ENCODE results near the gene HIGD1A. TPM values are rescaled to one million over a fixed set of nuclear protein-coding genes. Genes with fewer than 3 reads are reported as not detected.

The HIGD1A gene
- total and polyA plus RNA-seq, 2 of the 8 experiments (the other 6 are each of a cell fraction or from before 2014, with no cell fraction given), result 67.3 to 95.4 TPM

GRCh38 chr3:42802876-42803413 is 1.3 kb downstream of the HIGD1A start:
- Histone ChIP-seq H2BK120ac (replicated peaks; ENCODE audit: low read depth, low read length) (no peak overlapping the region), H4K8ac (ENCODE audit: extremely low read depth, insufficient read depth, low read length) (no peak overlapping the region), H2BK5ac (ENCODE audit: low read depth, low read length) (peak overlapping the region; percentile 91; the same call in 1 of the 2 replicates), H3K4ac (replicated peaks; ENCODE audit: insufficient read length, low read depth, low read length) (no peak overlapping the region), H2AFZ (ENCODE audit: low read length) (no peak overlapping the region), H2AK5ac (ENCODE audit: low read depth, low read length) (no peak overlapping the region), H3K79me1 (ENCODE audit: low read depth, low read length) (no peaks in the 10 kb centered on the region; the same call in 1 of the 2 replicates), H2BK12ac (ENCODE audit: low read depth, low read length) (no peak overlapping the region; the same call in 1 of the 2 replicates), H2BK20ac (ENCODE audit: low read length) (no peak overlapping the region), H3K23me2 (ENCODE audit: low read depth, low read length) (peaks cover 10% of the 10 kb centered on the region; the same call in 1 of the 2 replicates), H3K18ac (ENCODE audit: extremely low read depth, low read length) (no peak overlapping the region), H3K4me2 (ENCODE audit: insufficient read depth in 1 of 2, low read depth in 2 of 2, low read length in 2 of 2) (peak overlapping the region; percentile 80 to 99), H4K20me1 (replicated peaks in 1 of 2; ENCODE audit: control insufficient read depth in 1 of 2, insufficient read depth in 2 of 2, low read length in 2 of 2) (no peaks in the 10 kb centered on the region), H3K9ac (replicated peaks in 1 of 4; ENCODE audit: extremely low read depth in 1 of 4, low read depth in 3 of 4, low read length in 3 of 4) (peak overlapping the region; percentile 83 to 96 (median 91); a peak in 6 of 7 replicates), H3K36me3 (ENCODE audit: control insufficient read depth in 2 of 4, insufficient read depth in 4 of 4, low read length in 3 of 4) (no peaks in the 10 kb centered on the region; a peak in 1 of 8 replicates), H3K14ac (ENCODE audit: insufficient read length) (no peak overlapping the region), H3K23ac (ENCODE audit: insufficient read length) (no peak overlapping the region), H4K5ac (ENCODE audit: insufficient read length, low read depth, low read length) (peak overlapping the region; percentile 20), H3K4me3 (ENCODE audit: extremely low read depth in 1 of 4, insufficient read depth in 2 of 4, low read depth in 3 of 4, low read length in 4 of 4) (peak overlapping the region; percentile 85 to 96 (median 88)), H3K9me3 (ENCODE audit: insufficient read depth in 2 of 2, low read depth in 1 of 2, low read length in 1 of 2) (no peaks in the 10 kb centered on the region), H3K56ac (replicated peaks; ENCODE audit: insufficient read length, low read depth, low read length) (no peak overlapping the region), H4K91ac (replicated peaks; ENCODE audit: insufficient read length, low read length) (peak overlapping the region; percentile 12), H2BK15ac (ENCODE audit: low read length) (no peak overlapping the region), H3K4me1 (replicated peaks in 1 of 4; ENCODE audit: control insufficient read depth in 3 of 4, insufficient read depth in 4 of 4, low read length in 3 of 4) (peaks cover 0 to 8% (median 4%) of the 10 kb centered on the region in 4 experiments; a peak in 4 of 7 replicates), H3K27me3 (replicated peaks in 1 of 4; ENCODE audit: control insufficient read depth in 3 of 4, extremely low read depth in 1 of 4, insufficient read depth in 3 of 4, low read length in 3 of 4) (peaks cover 0 to 9% (median 5%) of the 10 kb centered on the region in 4 experiments; a peak in 3 of 7 replicates), H3K79me2 (ENCODE audit: control insufficient read depth in 1 of 2, insufficient read depth in 2 of 2, low read length in 2 of 2) (peaks cover 0 to 44% of the 10 kb centered on the region in 2 experiments; a peak in 3 of 4 replicates), H3K27ac (ENCODE audit: low read depth, low read length) (0 out of 2 replicates have a peak overlapping the region, but pooled peaks have one; percentile 30)
- ChIA-PET CTCF (ENCODE audit: partially characterized antibody) (interaction anchor here (0.7 to 1.5 kb wide), 6 partner anchors 8 to 553 kb away, joined by 3 to 7 read pairs (median 4); no protein-coding TSS in a partner anchor), POLR2A (ENCODE audit: partially characterized antibody) (interaction anchor here (0.8 to 3.3 kb wide), 8 partner anchors 9 to 53 kb away, joined by 4 to 19 read pairs (median 10); no protein-coding TSS in a partner anchor)
- FAIRE-seq, result peak; percentile 50
- no peak for DNase-seq (ENCODE audit: low read depth in 1 of 2, low spot score in 2 of 2)
- TF ChIP-seq TBP (IDR thresholded peaks at IDR 0.05; ENCODE audit: low read depth, low read length) (no peak), MAX (IDR thresholded peaks at IDR 0.05) (no peak; the same call in 1 of the 2 replicates), TAF1 (IDR thresholded peaks at IDR 0.05; ENCODE audit: low read depth, low read length) (0 out of 2 replicates have a peak, but pooled peaks have one; percentile 60), EZH2 (IDR thresholded peaks at IDR 0.05; ENCODE audit: low read depth, low read length, severe bottlenecking) (no peak), BCL11A (IDR thresholded peaks at IDR 0.05; ENCODE audit: low read depth in 2 of 2, low read length in 2 of 2) (no peak), E2F6 (IDR thresholded peaks at IDR 0.05) (peak; percentile 40; the same call in 1 of the 2 replicates), POU5F1 (IDR thresholded peaks at IDR 0.05; ENCODE audit: low read depth, low read length) (no peak), CREB1 (IDR thresholded peaks at IDR 0.05) (no peak), CEBPB (IDR thresholded peaks at IDR 0.05; ENCODE audit: low read depth, low read length) (no peak)
- 60% methylated on average over 11 of the region's 11 CpGs; no CpG with 5 or more reads in 1 of the 2 experiments for WGBS, 2 experiments (ENCODE audit: extremely low coverage in 1 of 2, insufficient coverage in 1 of 2, insufficient read length in 1 of 2, insufficient replicate concordance in 2 of 2, low coverage in 1 of 2, low lambda C conversion rate in 2 of 2, missing lambda C conversion rate in 1 of 2)

All from H1 (cell line).